Measurements from ENCODE around the gene XKR7. TPM values are rescaled to one million over a fixed set of nuclear protein-coding genes. Genes with fewer than 3 reads are reported as not detected.

XKR7 gene
- total RNA-seq, 1 experiment from 2014 or later: not detected

DNA sequence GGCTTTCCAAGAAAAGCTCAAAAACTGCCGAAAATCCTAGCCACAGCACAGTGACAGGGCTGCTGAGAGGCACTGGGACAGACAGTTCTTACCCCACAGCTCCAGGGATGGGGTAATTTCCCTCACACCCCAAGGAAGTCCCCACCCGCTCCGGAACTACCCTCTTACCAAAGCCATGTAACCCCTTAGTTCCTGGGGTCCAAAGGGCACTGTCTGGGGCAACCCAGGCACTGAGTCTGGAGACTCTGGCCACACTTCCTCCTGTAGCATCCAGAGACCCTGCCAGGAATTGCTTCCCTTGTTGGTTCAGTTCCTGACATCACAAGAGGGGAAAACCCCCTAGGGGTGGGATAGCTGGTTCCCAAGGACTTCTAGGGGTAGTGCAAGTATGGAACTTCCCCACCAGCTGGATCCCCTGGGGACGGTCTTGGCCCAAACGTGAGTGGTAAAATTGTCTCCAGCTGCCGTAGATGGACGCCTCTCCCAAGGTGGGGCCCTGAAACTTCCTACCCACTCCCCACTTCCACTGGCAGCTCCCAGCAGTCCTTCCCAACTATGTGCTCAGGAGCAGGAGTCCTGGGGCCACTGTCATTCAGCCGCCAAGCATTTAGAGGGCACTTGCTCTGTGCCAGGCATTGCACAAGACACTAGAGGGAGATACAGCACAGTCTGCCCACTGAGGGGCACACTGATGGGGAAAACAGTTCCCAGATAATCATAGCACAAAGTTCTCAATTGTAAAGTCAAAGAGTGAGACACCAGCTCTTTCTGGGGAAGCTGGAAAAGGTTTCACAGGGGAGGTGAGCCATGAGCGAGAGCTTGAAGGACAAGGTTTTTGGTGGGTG lies 66.9 kb downstream of the XKR7 start:
- no peak for ATAC-seq
- Histone ChIP-seq H4K20me1 (ENCODE audit: low read length) (no peaks in the 10 kb centered on the region), H3K27ac (ENCODE audit: low read length) (no peak overlapping the region), H3K27me3 (ENCODE audit: low read length) (peaks cover 68% of the 10 kb centered on the region), H3K79me2 (ENCODE audit: low read length) (no peaks in the 10 kb centered on the region), H3K9me2 (replicated peaks; ENCODE audit: low read length) (no peaks in the 10 kb centered on the region), H2AFZ (ENCODE audit: low read length) (no peak overlapping the region), H3K9me3 (ENCODE audit: low read length) (no peaks in the 10 kb centered on the region), H3F3A (ENCODE audit: low read length, unreplicated experiment) (no peaks in the 10 kb centered on the region), H3K9ac (ENCODE audit: low read length) (no peak overlapping the region), H3K4me3 (ENCODE audit: low read length) (no peak overlapping the region), H3K4me2 (ENCODE audit: low read length) (no peak overlapping the region), H3K36me3 (ENCODE audit: low read depth, low read length) (no peaks in the 10 kb centered on the region), H3K4me1 (ENCODE audit: insufficient read depth, low read length) (no peaks in the 10 kb centered on the region)
- ChIA-PET POLR2A (ENCODE audit: unreplicated experiment) (no interaction called here), CTCF (no interaction called here)
- TF ChIP-seq EZH2 (IDR thresholded peaks at IDR 0.05; ENCODE audit: low read length, unreplicated experiment): no peak
- TF ChIP-seq, protein P1, sequence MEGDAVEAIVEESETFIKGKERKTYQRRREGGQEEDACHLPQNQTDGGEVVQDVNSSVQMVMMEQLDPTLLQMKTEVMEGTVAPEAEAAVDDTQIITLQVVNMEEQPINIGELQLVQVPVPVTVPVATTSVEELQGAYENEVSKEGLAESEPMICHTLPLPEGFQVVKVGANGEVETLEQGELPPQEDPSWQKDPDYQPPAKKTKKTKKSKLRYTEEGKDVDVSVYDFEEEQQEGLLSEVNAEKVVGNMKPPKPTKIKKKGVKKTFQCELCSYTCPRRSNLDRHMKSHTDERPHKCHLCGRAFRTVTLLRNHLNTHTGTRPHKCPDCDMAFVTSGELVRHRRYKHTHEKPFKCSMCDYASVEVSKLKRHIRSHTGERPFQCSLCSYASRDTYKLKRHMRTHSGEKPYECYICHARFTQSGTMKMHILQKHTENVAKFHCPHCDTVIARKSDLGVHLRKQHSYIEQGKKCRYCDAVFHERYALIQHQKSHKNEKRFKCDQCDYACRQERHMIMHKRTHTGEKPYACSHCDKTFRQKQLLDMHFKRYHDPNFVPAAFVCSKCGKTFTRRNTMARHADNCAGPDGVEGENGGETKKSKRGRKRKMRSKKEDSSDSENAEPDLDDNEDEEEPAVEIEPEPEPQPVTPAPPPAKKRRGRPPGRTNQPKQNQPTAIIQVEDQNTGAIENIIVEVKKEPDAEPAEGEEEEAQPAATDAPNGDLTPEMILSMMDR (conservative IDR thresholded peaks at IDR 0.05; ENCODE audit: low read depth, low read length): peak; percentile 41; the same call in 1 of the 2 replicates
- intact Hi-C loops (cut with micrococcal nuclease): loop anchor here (5.0 kb wide), 1 partner anchor 83 kb away; the partner anchor contains the start of gene PDRG1
- no TSS peak for BruUV-seq (replicated peaks)
- no peak for DNase-seq

DNA sequence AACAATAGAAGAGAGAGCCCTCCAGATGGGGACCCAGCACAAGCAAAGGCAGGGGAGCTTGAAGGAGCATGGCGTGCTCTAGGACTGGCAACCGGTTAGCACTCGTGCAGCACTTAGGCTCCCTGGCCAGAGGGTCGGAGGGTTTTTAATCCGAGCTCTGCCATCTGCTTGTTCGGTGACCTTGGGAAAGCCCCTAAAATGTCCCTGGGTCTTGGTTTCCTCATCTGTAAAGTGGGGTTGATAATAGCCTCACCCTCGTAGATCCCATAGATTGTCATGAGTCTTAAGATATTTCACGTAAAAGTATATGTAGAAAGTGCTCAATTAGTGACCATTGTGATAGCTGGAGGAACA lies 67.5 kb downstream of the XKR7 start:
- intact Hi-C loops (cut with micrococcal nuclease): no loop called here

DNA sequence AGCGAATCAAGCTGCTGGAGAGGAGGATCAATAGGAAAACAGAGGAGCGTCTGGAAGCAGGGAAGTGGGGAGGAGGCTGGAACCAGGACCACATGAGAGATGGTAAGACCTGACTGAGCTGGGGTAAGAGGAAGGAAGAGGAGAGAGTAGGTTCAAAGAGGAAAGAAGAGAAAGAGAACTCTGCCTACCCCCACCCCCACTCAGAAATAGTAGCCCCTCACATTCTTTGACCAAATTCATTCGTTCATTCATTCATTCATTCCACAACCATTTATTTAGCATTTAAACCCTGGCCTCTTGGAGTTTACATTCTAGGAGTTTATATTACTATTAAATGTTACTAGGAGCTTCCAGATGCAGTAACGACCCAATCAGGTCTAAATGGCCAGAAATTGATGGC lies 68.3 kb downstream of the XKR7 start:
- ChIA-PET POLR2A (ENCODE audit: unreplicated experiment) (interaction anchor here (0.6 kb wide), 1 partner anchor 74 kb away, joined by 4 read pairs; the partner anchor contains the start of gene TM9SF4), CTCF (interaction anchor here (0.7 kb wide), 1 partner anchor 183 kb away, joined by 3 read pairs; no protein-coding TSS in a partner anchor)
- H3K36me3 ChIP-seq (ENCODE audit: low read depth, low read length): no peaks in the 10 kb centered on the region
- DNase-seq: no peak
- H2AFZ ChIP-seq (ENCODE audit: low read length): no peak overlapping the region
- H3F3A ChIP-seq (ENCODE audit: low read length, unreplicated experiment): no peaks in the 10 kb centered on the region
- H3K9me2 ChIP-seq (replicated peaks; ENCODE audit: low read length): no peaks in the 10 kb centered on the region
- no peak for ATAC-seq
- BruUV-seq (replicated peaks): no TSS peak
- H3K27ac ChIP-seq (ENCODE audit: low read length): no peak overlapping the region
- no peaks in the 10 kb centered on the region for H3K79me2 ChIP-seq (ENCODE audit: low read length)
- H3K9me3 ChIP-seq (ENCODE audit: low read length): no peaks in the 10 kb centered on the region
- TF ChIP-seq EZH2 (IDR thresholded peaks at IDR 0.05; ENCODE audit: low read length, unreplicated experiment) (no peak), EZH2phosphoT487 (IDR thresholded peaks at IDR 0.05; ENCODE audit: borderline replicate concordance, low read length) (no peak)
- TF ChIP-seq, protein P1 (conservative IDR thresholded peaks at IDR 0.05; ENCODE audit: low read depth, low read length): no peak
- no peak overlapping the region for H3K9ac ChIP-seq (ENCODE audit: low read length)
- peaks cover 68% of the 10 kb centered on the region for H3K27me3 ChIP-seq (ENCODE audit: low read length)
- intact Hi-C loops (cut with micrococcal nuclease): no loop called here
- H4K20me1 ChIP-seq (ENCODE audit: low read length): no peaks in the 10 kb centered on the region
- H3K4me1 ChIP-seq (ENCODE audit: insufficient read depth, low read length): no peaks in the 10 kb centered on the region
- H3K4me3 ChIP-seq (ENCODE audit: low read length): no peak overlapping the region
- H3K4me2 ChIP-seq (ENCODE audit: low read length): no peak overlapping the region

More for the DNA sequence above, 67.5 kb downstream of the XKR7 start:
- Histone ChIP-seq H4K20me1 (ENCODE audit: low read length) (no peaks in the 10 kb centered on the region), H3K79me2 (ENCODE audit: low read length) (no peaks in the 10 kb centered on the region), H3F3A (ENCODE audit: low read length, unreplicated experiment) (no peaks in the 10 kb centered on the region), H3K4me1 (ENCODE audit: insufficient read depth, low read length) (no peaks in the 10 kb centered on the region), H3K4me3 (ENCODE audit: low read length) (no peak overlapping the region), H3K9ac (ENCODE audit: low read length) (no peak overlapping the region), H3K27me3 (ENCODE audit: low read length) (peaks cover 68% of the 10 kb centered on the region), H2AFZ (ENCODE audit: low read length) (no peak overlapping the region), H3K9me3 (ENCODE audit: low read length) (no peaks in the 10 kb centered on the region), H3K9me2 (replicated peaks; ENCODE audit: low read length) (no peaks in the 10 kb centered on the region), H3K27ac (ENCODE audit: low read length) (no peak overlapping the region), H3K36me3 (ENCODE audit: low read depth, low read length) (no peaks in the 10 kb centered on the region), H3K4me2 (ENCODE audit: low read length) (no peak overlapping the region)
- no peak for TF ChIP-seq EZH2phosphoT487 (IDR thresholded peaks at IDR 0.05; ENCODE audit: borderline replicate concordance, low read length)
- TF ChIP-seq EZH2 (IDR thresholded peaks at IDR 0.05; ENCODE audit: low read length, unreplicated experiment): no peak
- TF ChIP-seq, protein P1 (conservative IDR thresholded peaks at IDR 0.05; ENCODE audit: low read depth, low read length): no peak
- no TSS peak for BruUV-seq (replicated peaks)
- ATAC-seq (no peak), DNase-seq (no peak)
- ChIA-PET POLR2A (ENCODE audit: unreplicated experiment) (no interaction called here), CTCF (no interaction called here)

Data from PC-3 (cell line).